Activated T-helper 9 cell treated with anti-CD3 and anti-CD28 coated beads, Interleukin-2, amount 50 U/mL, for 16 hours (primary cell): ENCODE results near the gene NOTCH3.

Experiments used
- DNase-seq: peaks from one replicate; pipeline ENCODE4 v3.0.0-alpha.2; 2020; ENCODE audit warnings: low read depth

Gene NOTCH3

GRCh38 chr19:15200553-15201364, at the start of gene NOTCH3:
NOTCH3 (minus strand) TSS chr19:15200995; CDS start chr19:15200905, 90 bp downstream.
- DNase-seq, result no peak

- DNase-seq, result no peak
Observed at GRCh38 chr19:15250640-15250993, 49.8 kb upstream of the NOTCH3 start.

- DNase-seq, result no peak
Observed at GRCh38 chr19:15249972-15250639, 49.3 kb upstream of the NOTCH3 start.

DNA sequence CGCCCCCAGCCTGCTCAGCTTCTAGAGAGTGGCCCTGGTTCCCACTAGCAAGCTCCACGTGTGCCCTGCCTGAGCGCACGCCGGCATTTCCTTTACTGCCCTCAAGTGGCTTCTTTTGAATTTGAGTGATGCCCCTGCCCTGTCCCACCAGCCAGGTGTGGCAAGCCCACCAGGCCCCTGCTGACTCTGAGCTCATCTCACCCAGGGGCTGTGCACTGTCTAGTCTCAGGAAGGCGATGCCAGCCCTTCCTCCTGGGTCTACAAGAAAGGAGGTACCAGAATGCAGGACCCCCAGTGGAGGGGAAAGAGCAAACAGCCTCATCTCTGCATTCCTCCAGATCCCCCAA, 48.7 kb upstream of the NOTCH3 start:
- DNase-seq, result no peak

GRCh38 chr19:15248648-15249527, 48.1 kb upstream of the NOTCH3 start:
- DNase-seq, result no peak

- DNase-seq, result no peak
Observed at GRCh38 chr19:15248106-15248505, 47.3 kb upstream of the NOTCH3 start.

DNA sequence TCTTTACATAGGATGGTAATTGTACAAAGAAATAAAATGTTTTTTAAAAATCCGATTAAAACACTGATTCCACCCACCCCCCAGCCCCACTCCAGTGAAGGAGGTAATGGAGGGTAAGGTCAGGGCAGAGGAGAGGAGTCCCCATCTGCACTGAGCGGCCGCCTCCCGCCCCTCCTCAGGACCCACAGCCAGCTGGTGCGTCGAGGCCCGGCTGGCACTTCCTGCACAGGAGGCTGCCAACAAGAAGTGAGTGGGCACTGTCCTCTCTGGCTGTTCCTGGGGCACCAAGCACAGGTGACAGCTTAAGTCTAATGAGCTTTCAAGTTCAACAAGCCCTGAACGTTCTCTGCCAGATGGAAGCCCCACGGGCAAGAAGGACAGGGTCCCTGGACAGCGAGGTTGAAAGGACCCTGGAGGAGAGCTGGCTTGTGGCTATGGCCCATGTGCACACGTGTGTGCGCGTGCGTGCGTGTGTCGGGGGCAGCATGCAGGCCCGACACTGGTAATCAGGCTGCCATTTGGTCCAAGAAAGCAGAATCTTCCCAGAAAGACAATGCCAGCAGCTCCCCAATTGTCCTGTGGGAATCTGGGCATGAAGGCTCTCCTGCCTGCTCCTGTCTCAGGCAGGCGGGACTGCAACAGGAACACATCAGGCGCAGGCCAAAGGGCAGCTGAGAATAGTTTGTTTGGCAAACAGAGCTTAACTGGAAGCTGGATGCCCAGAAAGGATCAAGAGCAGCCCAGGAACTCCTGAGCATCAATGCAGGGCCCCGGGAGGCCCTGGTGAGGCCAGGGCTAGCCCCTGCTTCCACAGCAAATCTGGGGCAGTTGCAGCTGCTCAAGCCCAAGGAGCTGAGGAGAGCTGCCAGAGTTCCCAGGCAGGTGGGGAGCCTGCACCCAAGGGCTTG, 46.6 kb upstream of the NOTCH3 start:
- no peak for DNase-seq

- DNase-seq, result no peak
Observed at GRCh38 chr19:15246198-15246481, 45.3 kb upstream of the NOTCH3 start.

GRCh38 chr19:15245370-15246197, 44.8 kb upstream of the NOTCH3 start:
- no peak for DNase-seq

DNA sequence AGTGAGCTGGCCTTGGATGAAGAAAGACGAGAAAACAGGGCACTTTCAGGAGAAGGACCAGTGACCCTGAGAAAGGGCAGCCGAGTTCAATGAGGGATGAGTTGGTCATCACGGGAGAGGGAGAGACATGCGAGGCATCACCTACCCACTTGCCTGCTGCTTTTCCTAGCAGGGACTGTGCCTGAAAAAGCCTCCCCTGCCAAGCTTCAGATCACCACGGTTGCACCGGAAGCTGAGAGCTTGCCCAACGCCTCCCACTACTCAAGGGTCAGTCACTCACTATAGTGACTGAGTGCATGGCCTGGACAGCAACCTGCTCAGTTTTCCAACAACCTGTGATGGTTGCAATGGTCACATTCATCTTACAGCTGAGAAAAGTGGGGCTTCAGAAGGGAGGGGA, 44.0 kb upstream of the NOTCH3 start:
- no peak for DNase-seq

DNA sequence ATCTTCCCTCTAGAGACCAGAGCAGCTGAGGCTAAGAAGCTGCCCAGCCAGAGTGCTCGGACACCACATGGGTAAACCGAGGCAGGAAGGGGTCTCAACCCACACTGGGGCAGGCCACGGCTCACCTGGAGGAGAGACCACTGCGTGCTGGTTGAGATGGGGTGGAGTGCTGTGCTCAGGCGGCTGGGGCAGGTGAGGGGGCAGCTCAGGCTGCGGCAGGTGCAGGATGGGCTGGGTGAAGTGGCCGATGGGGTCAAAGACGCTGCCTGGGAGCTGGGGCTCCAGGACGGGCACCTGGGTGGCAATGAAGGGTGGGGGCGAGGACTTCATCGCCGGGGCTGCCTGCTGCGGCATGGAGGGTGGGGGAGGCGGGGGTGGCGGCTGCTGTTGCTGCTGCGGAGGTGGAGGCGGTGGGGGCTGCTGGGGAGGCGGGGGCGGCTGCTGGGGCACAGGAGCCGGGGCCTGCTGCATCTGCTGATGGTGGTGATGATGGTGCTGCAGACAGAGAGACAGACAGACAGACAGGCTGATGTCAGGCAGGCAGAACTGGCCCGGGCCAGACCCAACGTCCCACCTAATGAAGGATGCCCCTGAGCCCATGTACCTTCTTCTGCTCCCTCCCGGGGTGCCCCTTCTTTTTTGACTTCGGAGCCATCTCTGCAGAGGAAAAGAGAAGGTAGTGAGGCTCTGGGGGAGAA, 43.5 kb upstream of the NOTCH3 start:
- DNase-seq, result no peak

GRCh38 chr19:15243236-15243957, 42.6 kb upstream of the NOTCH3 start:
- no peak for DNase-seq

GRCh38 chr19:15241259-15241910, 40.6 kb upstream of the NOTCH3 start:
- no peak for DNase-seq

GRCh38 chr19:15240515-15240914, 39.7 kb upstream of the NOTCH3 start:
- DNase-seq, result no peak

DNA sequence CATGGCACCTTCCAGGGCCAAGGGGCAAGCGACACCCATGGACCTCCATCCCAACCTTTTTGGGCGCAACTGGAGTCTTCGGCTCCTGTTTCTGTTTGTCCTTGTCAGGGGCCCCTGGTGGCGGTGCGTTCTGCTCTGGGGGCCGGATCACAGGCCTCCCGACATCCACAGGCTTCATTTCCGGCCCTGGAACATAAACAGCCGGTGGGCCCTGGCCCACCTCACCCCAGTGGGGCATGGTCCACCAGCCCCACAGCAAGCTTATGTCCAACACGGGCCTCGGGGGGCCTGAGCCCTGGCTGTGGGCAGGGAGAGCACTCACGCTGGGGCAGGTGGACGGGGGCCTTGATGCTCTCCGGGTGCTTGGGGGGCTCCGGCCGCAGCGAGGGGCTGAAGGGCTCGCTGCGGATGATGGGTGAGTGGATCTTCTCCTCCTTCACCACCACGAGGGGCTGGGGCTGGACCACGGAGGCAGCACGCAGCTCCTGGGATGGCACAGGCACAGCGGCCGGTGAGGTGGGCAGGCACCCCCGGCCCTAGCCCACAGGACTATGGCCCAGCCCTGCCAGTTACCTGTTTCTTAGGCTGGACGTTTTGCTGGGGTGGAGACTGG, 38.6 kb upstream of the NOTCH3 start:
- no peak for DNase-seq

- DNase-seq, result no peak
Observed at GRCh38 chr19:15238639-15239155, 37.9 kb upstream of the NOTCH3 start.

GRCh38 chr19:15237759-15238638, 37.2 kb upstream of the NOTCH3 start:
- DNase-seq, result no peak

GRCh38 chr19:15236886-15237285, 36.1 kb upstream of the NOTCH3 start:
- no peak for DNase-seq
